Osteocyte (in vitro differentiated cells): ENCODE results near the gene IL3RA. TPM values are rescaled to one million over a fixed set of nuclear protein-coding genes. Genes with fewer than 3 reads are reported as not detected.
"Not testable (repeated sequence)": the region's sequence is repeated elsewhere in the genome, so short reads cannot be mapped to it uniquely, and the experiment has no call there.

ENCODE experiments used
- DNase-seq: peaks from one replicate; pipeline ENCODE4 v3.0.0; 2021; ENCODE audit warnings: mixed read lengths; ENCODE audit not compliant: unreplicated experiment; ENCODE audit errors: extremely low spot score
- H3K27ac Mint-ChIP-seq: one replicate; pipeline ENCODE4 v1.8.0; 2021; ENCODE audit warnings: mild to moderate bottlenecking, mixed read lengths; ENCODE audit not compliant: unreplicated experiment
- H3K27me3 Mint-ChIP-seq: one replicate; pipeline ENCODE4 v1.8.0; 2021; ENCODE audit warnings: mixed read lengths; ENCODE audit not compliant: unreplicated experiment
- H3K36me3 Mint-ChIP-seq: one replicate; pipeline ENCODE4 v1.8.0; 2021; ENCODE audit warnings: mixed read lengths; ENCODE audit not compliant: unreplicated experiment
- H3K4me1 Mint-ChIP-seq: one replicate; pipeline ENCODE4 v1.8.0; 2021; ENCODE audit warnings: mixed read lengths; ENCODE audit not compliant: unreplicated experiment
- H3K4me3 Mint-ChIP-seq: one replicate; pipeline ENCODE4 v1.8.0; 2021; ENCODE audit warnings: mild to moderate bottlenecking, moderate library complexity, mixed read lengths; ENCODE audit not compliant: unreplicated experiment
- H3K9me3 Mint-ChIP-seq: one replicate; pipeline ENCODE4 v1.8.0; 2021; ENCODE audit warnings: mixed read lengths; ENCODE audit not compliant: unreplicated experiment
- CTCF ChIP-seq: fragments of 200-600 bp; sonication (generic); IDR thresholded peaks from 2 replicates; pipeline ENCODE4 v1.5.0; 2021; ENCODE audit warnings: antibody characterized with exemption, mild to moderate bottlenecking, moderate library complexity
- total RNA-seq: library from RNA; stranded (reverse); gene quantifications from 2 replicates; pipeline ENCODE4 v1.2.1, GENCODE V29; 2021

Gene IL3RA
- total RNA-seq, 1 donor from 2014 or later, result 0.24 TPM

GRCh38 chrX:1341545-1342184 lies 5.1 kb downstream of the IL3RA start:
- DNase-seq, result no peak
- Mint-ChIP-seq H3K4me3 (no peak overlapping the region), H3K36me3 (no peaks in the 10 kb centered on the region), H3K27me3 (no peaks in the 10 kb centered on the region), H3K9me3 (no peaks in the 10 kb centered on the region), H3K27ac (no peak overlapping the region), H3K4me1 (peaks cover 4% of the 10 kb centered on the region)
- no peak for TF ChIP-seq CTCF

GRCh38 chrX:1349606-1350005 lies 13.0 kb downstream of the IL3RA start:
- H3K27me3 Mint-ChIP-seq, H3K9me3 Mint-ChIP-seq, H3K4me1 Mint-ChIP-seq, DNase-seq, H3K36me3 Mint-ChIP-seq, H3K27ac Mint-ChIP-seq, H3K4me3 Mint-ChIP-seq: not testable (repeated sequence)

GRCh38 chrX:1351981-1352714 lies 15.6 kb downstream of the IL3RA start:
- H3K27me3 Mint-ChIP-seq, result no peaks in the 10 kb centered on the region
- no peak for DNase-seq
- TF ChIP-seq CTCF, result no peak
- H3K36me3 Mint-ChIP-seq, result no peaks in the 10 kb centered on the region
- peaks cover 2% of the 10 kb centered on the region for H3K4me1 Mint-ChIP-seq
- H3K9me3 Mint-ChIP-seq, result no peaks in the 10 kb centered on the region
- no peak overlapping the region for H3K4me3 Mint-ChIP-seq
- H3K27ac Mint-ChIP-seq, result no peak overlapping the region

GRCh38 chrX:1354036-1355019 lies 17.7 kb downstream of the IL3RA start:
- H3K4me1 Mint-ChIP-seq, result peaks cover 2% of the 10 kb centered on the region
- no peak for TF ChIP-seq CTCF
- no peaks in the 10 kb centered on the region for H3K27me3 Mint-ChIP-seq
- no peak overlapping the region for H3K4me3 Mint-ChIP-seq
- DNase-seq, result no peak
- H3K36me3 Mint-ChIP-seq, result peaks cover 4% of the 10 kb centered on the region
- H3K9me3 Mint-ChIP-seq, result no peaks in the 10 kb centered on the region
- H3K27ac Mint-ChIP-seq, result no peak overlapping the region

- Mint-ChIP-seq H3K27me3 (no peaks in the 10 kb centered on the region), H3K4me3 (no peak overlapping the region), H3K4me1 (peaks cover 2% of the 10 kb centered on the region), H3K36me3 (peaks cover 8% of the 10 kb centered on the region), H3K27ac (no peak overlapping the region), H3K9me3 (no peaks in the 10 kb centered on the region)
- no peak for DNase-seq
- no peak for TF ChIP-seq CTCF
Observed at GRCh38 chrX:1355131-1356046, 18.8 kb downstream of the IL3RA start.
